Parathyroid adenoma (tissue), 2 donors: ENCODE results near the gene S100A13.

Source experiments
- H2AFZ ChIP-seq: fragments of 300-600 bp; sonication (generic); one replicate; pipeline ENCODE4 v1.7.0; 2017; ENCODE audit warnings: antibody characterized with exemption, mild to moderate bottlenecking
- H3K27ac ChIP-seq: fragments of 300-600 bp; sonication (generic); one replicate; pipeline ENCODE4 v1.7.0; 2017
- H3K27me3 ChIP-seq: fragments of 300-600 bp; sonication (generic); one replicate; pipeline ENCODE4 v1.7.0; 2017; ENCODE audit warnings: low read length; ENCODE audit not compliant: control insufficient read depth, insufficient read depth
- H3K36me3 ChIP-seq: fragments of 300-600 bp; sonication (generic); one replicate; pipeline ENCODE4 v1.7.0; 2017; ENCODE audit warnings: low read length; ENCODE audit not compliant: control insufficient read depth, insufficient read depth
- H3K4me1 ChIP-seq: fragments of 300-600 bp; sonication (generic); one replicate; pipeline ENCODE4 v1.7.0; 2017; ENCODE audit warnings: control low read depth
- H3K4me2 ChIP-seq: fragments of 300-600 bp; sonication (generic); one replicate; pipeline ENCODE4 v1.7.0; 2017; ENCODE audit warnings: low read length
- H3K4me3 ChIP-seq: fragments of 300-600 bp; sonication (generic); one replicate; pipeline ENCODE4 v1.7.0; 2017; ENCODE audit warnings: low read depth, low read length
- H3K79me2 ChIP-seq: fragments of 300-600 bp; sonication (generic); one replicate; pipeline ENCODE4 v1.7.0; 2017; ENCODE audit warnings: control low read depth
- H3K9ac ChIP-seq: fragments of 300-600 bp; sonication (generic); one replicate; pipeline ENCODE4 v1.7.0; 2017; ENCODE audit warnings: mild to moderate bottlenecking
- H3K9me3 ChIP-seq: fragments of 300-600 bp; sonication (generic); one replicate; pipeline ENCODE4 v1.7.0; 2017; ENCODE audit warnings: low read length; ENCODE audit not compliant: control insufficient read depth
- CTCF ChIP-seq: fragments of 300-600 bp; sonication (generic); IDR thresholded peaks from one replicate; pipeline ENCODE4 v1.7.0; 2017; ENCODE audit warnings: antibody characterized with exemption, mild to moderate bottlenecking
- donor health status: primary hyperparathyroidism.

Gene S100A13

GRCh38 chr1:153633754-153634665 is 6.7 kb upstream of the S100A13 start, which contains the start of gene CHTOP:
TSS of gene CHTOP (plus strand) at chr1:153634066. CDS start at chr1:153636589, 2,523 bp downstream.
- H3K4me1 ChIP-seq, result no peaks in the 10 kb centered on the region
- TF ChIP-seq CTCF, result no peak
- peak within 1 kb of the TSS; percentile 68 for H2AFZ ChIP-seq
- peak within 1 kb of the TSS; percentile 100 for H3K4me3 ChIP-seq
- H3K36me3 ChIP-seq, result no peaks in the 10 kb centered on the region
- no peaks in the 10 kb centered on the region for H3K27me3 ChIP-seq
- peak within 1 kb of the TSS; percentile 100 for H3K27ac ChIP-seq
- H3K9me3 ChIP-seq, result no peaks in the 10 kb centered on the region
- H3K79me2 ChIP-seq, result peaks cover 7% of the 10 kb centered on the region
- peak within 1 kb of the TSS; percentile 99 for H3K9ac ChIP-seq
- H3K4me2 ChIP-seq, result peak within 1 kb of the TSS; percentile 85

GRCh38 chr1:153633161-153633753 is 6.0 kb upstream of the S100A13 start:
- Histone ChIP-seq H3K27ac (peak overlapping the region; percentile 100), H3K4me2 (peak overlapping the region; percentile 42), H3K36me3 (no peaks in the 10 kb centered on the region), H3K4me1 (no peaks in the 10 kb centered on the region), H3K79me2 (peaks cover 7% of the 10 kb centered on the region), H3K9ac (no peak overlapping the region), H3K27me3 (no peaks in the 10 kb centered on the region), H3K9me3 (no peaks in the 10 kb centered on the region), H2AFZ (peak overlapping the region; percentile 67), H3K4me3 (peak overlapping the region; percentile 100)
- TF ChIP-seq CTCF, result no peak

- Histone ChIP-seq H2AFZ (no peak overlapping the region), H3K4me3 (no peak overlapping the region), H3K27ac (no peak overlapping the region), H3K9ac (no peak overlapping the region), H3K4me2 (no peak overlapping the region), H3K36me3 (no peaks in the 10 kb centered on the region), H3K27me3 (no peaks in the 10 kb centered on the region), H3K4me1 (peaks cover 6% of the 10 kb centered on the region), H3K79me2 (peaks cover 4% of the 10 kb centered on the region), H3K9me3 (no peaks in the 10 kb centered on the region)
- TF ChIP-seq CTCF, result no peak
These were observed 4.0 kb upstream of the S100A13 start for GRCh38 chr1:153631047-153632022.

- no peak overlapping the region for H3K27ac ChIP-seq
- no peak overlapping the region for H3K4me2 ChIP-seq
- no peaks in the 10 kb centered on the region for H3K27me3 ChIP-seq
- H3K36me3 ChIP-seq, result no peaks in the 10 kb centered on the region
- H3K4me3 ChIP-seq, result no peak overlapping the region
- H3K9ac ChIP-seq, result no peak overlapping the region
- no peak overlapping the region for H2AFZ ChIP-seq
- H3K9me3 ChIP-seq, result no peaks in the 10 kb centered on the region
- peaks cover 13% of the 10 kb centered on the region for H3K4me1 ChIP-seq
- H3K79me2 ChIP-seq, result peaks cover 1% of the 10 kb centered on the region
- TF ChIP-seq CTCF, result no peak
These were observed 3.1 kb upstream of the S100A13 start for GRCh38 chr1:153630384-153630783.
